NCI-H2227 (cell line): ENCODE results near the gene RABL3.
"Not testable (repeated sequence)": the region's sequence is repeated elsewhere in the genome, so short reads cannot be mapped to it uniquely, and the experiment has no call there.

Experiments used
- DNase-seq: peaks from one replicate; lab custom pipeline; 2025; ENCODE audit not compliant: unreplicated experiment; lab: John Stamatoyannopoulos, UW

RABL3 gene

GRCh38 chr3:120684896-120685295 lies 57.4 kb downstream of the RABL3 start:
- no peak for DNase-seq

DNA sequence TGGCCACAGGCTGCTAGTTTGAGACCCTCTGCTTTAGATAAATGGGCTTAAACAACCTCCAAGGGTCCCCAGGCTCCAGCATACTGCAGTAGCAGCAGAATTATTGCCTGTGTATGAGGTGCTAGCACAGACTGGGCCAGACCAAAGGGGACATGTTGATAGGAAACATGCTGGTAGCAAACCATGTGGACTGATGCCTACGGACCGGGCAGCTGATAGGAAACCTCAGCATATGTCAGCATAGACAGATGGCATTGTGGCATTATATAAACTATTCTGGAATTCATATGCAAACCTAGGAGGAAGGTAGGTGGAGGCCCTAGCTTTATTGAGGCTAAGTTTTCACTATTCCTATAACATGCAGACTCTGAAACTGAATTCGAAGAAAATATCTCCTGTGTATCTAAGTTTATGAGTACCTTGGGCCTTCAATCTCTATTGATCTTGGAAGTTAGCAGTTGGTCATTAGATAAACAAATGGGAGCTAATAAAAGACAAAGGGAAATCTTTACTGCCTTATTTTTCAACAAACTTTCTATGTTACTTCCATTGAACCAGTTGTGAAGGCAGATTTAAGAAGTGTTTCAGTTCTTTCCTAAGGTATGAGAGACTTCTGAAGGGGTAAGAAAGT lies 58.5 kb downstream of the RABL3 start:
- no peak for DNase-seq

DNA sequence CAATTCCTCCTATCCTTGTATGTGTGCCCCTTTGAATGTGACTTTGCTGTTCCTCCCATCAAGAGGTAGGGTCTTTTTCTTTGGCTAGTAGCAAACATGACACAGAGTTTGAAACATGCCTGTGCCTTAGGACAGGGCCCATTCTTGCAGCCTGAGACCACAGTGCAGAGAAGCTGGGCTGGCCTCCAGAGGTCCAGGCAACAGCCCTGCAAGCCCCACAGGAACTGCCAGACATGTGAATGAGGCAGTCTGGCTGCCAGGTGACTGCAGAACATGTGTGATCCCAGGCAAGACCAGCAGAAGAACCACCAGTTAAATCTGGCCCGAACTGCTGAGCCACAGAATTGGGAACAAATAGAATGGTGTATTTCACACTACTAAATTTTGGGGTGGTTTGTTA lies 59.1 kb downstream of the RABL3 start:
- no peak for DNase-seq

DNA sequence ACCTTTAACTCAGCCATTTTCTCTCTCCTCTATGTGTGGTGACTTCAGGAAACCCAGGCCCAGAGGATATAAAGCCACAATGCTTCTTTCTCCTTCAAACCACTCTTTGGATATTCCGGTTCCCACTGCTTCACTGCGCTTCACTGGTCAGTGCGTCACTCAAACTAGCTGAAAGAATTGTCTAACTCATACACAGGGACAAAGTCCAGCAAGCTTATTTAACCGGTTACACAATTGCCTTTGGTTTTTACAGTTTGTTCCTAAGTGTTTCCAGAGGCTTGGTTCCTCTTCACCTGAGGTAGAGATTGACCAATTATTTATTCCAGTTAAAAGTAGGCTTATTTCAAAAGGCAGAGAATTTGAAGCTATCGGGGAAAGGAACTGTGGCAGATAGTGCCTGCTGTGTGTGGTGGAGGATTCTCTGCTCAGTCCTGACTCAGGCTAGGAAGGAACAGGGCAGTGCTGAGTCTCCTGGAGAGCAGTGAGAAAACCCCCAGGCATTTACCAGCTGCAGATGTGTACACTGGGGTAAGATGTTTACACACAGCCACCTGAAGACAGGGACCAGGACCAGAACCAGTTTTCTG lies 60.1 kb downstream of the RABL3 start, which contains the start of gene HGD:
HGD (minus strand) TSS at position 145 of the 587 bp plus-strand sequence; CDS start at position 17, 128 bp downstream.
- DNase-seq: no peak

GRCh38 chr3:120681506-120682038 lies 60.7 kb downstream of the RABL3 start:
- no peak for DNase-seq

DNA sequence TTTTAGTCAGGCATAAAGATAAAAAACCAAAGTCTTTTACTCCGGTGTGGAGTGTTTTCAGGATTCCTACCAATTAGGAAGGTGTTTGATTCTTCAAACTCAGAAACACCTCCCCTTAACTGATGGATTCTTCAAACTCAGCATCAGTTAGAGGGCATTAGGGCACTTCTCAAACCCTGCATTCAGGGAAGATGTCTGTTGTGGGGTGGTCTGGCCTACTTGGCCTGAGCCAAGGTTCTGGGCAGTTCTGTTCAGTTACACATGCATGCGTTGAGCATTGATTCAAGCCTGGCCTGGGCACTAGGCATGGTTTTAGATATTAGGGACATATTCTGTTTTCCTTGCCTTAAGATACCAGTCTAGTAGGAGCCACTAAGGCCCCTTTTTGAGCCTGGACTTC lies 61.3 kb downstream of the RABL3 start:
- no peak for DNase-seq

- DNase-seq: no peak
Observed at GRCh38 chr3:120680193-120680894, 62.0 kb downstream of the RABL3 start.

DNA sequence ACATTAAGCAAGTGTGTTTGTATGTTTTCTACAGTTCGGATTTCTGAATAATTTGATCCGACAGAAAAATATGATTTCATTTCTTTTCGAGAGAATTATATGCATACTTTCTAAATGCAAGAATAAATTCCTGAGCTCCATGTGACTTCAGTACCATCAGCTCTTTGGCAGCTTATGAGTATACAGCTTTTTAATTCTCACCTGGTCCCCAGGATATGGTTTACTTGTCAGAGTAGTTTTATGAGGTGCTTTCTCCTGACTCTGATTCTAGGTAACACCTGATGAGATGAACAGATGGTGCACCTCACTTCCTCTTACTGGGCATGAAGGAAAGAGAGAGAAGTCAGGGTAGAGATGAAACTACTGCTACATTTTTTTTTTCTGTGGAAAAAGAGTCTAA lies 63.3 kb downstream of the RABL3 start:
- no peak for DNase-seq

GRCh38 chr3:120678331-120678947 lies 63.9 kb downstream of the RABL3 start:
- peak; percentile 26 for DNase-seq

DNA sequence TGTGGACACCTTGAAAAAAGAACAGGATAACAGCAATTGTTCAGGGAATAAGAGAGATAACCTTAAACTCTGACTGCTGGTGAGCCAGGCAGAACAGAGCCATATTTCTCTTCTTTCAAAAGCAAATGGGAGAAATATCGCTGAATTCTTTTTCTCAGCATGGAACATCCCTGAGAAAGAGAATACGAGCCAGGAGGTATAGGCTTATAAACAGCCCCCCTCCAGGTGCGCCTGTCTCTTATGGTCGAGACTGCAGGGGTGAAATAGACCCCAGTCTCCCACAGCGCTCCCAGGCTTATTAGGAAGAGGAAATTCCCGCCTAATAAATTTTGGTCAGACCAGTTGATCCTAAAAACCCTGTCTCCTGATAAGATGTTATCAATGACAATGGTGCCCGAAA lies 65.1 kb downstream of the RABL3 start:
- DNase-seq: not testable (repeated sequence)

DNA sequence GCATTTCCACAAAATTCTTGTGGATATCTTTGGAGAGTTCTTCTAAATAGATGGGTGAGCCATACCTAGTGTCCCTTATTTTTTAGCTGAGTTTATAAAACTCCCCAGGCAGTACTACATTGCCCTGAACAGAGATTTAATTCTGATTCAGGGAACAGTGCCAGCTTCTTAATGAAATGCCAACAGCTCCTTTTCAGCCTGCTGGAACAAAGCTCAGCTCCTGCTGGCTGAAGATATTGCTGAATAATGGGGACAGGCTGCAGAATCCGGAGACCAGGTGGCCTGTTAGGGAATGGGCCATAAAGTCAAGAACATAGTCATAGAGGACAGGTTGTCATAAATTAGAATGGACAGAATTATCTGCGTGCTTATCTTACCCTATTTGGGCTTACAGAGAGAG lies 69.2 kb downstream of the RABL3 start:
- no peak for DNase-seq

GRCh38 chr3:120670576-120670975 lies 71.7 kb downstream of the RABL3 start:
- DNase-seq: no peak

GRCh38 chr3:120664926-120665325 lies 77.4 kb downstream of the RABL3 start:
- DNase-seq: no peak

GRCh38 chr3:120661945-120662344 lies 80.4 kb downstream of the RABL3 start:
- DNase-seq: no peak

DNA sequence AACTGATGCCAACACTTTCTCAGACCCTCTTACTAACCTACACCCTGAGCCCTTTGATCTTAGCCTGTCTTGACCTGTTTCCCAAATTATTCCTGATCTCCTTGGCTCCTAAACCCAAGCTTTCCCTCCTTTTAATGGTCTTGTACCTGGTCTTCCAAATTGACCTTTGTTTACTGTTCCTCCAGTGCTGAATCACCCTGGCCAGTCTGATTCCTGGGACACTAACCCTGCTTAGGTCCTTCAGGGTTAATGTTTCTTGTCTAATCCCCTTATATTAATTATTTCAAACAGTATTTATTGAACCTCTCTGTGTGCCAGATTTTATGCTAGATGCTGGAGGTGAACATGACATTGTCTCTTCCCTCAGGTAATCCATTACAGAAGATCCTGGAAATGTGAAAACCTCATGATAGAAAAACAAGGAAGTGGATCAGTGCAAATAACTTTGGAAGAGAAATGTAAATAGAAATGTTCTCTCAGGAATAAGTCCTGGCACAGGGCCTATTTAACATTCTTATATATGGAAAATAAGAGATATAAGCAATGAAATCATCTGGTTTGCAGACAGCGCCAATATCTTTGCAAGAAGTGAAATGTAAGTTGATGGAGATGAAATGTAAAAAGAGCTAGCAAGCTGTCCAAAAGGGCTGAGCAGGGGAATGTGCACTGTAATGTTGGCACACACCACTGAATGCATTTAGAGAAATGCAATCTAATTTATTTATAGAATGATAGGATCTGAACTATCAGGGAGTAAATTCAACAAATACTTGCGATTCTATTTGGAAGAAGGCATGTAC lies 81.0 kb downstream of the RABL3 start:
- no peak for DNase-seq

GRCh38 chr3:120659834-120660233 lies 82.5 kb downstream of the RABL3 start:
- DNase-seq: no peak

GRCh38 chr3:120659285-120659684 lies 83.0 kb downstream of the RABL3 start:
- DNase-seq: no peak

DNA sequence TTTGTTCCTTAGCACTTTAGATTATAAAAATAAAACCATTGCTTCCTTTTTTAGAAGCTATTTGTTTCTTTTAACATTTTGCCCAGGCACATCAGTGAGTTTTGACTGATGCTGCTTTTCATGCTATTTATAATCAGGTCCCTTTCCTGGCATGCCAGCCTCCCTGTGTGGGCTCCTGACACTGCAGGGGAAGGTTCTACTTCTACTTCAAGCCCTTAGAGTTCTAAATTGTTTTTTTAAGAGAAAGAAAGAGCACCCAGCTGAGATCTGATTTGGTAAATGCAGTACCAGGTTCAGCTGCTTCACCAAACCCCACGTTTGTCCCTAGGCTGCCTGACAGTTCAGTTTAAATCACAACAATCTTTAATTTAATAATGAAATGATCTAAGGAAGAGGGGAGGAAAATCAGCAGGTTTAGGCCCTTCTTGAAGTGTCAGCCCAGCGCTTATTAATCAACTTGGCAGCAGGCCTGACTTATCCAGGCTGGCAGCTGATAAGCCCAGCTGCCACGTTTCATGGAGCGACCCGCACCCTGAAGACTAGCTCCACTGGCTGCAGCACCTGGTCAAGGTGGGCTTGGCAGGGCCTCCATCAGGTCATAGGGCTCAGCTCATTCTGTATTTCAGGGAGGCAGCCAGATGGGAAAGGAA lies 89.3 kb downstream of the RABL3 start:
- no peak for DNase-seq

DNA sequence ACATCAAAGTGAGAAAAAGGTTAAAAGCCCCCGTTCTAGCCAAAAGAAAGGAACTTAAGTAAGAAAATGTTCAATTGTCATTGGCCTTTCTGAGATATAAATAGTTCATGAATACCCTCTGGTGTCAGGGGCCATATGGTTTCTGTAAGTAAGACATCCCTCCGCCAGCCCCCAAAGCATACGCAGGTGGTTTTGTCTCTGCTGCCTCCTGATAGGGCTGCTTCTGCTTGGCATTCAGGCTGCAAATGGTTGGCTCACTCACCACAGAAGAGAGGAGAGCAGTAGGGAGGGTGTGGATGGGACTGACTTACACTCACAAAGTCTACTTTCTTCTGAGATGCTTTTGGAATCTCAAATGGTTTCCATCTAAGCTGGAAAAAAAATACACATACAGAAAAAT lies 90.0 kb downstream of the RABL3 start:
- DNase-seq: peak; percentile 36

DNA sequence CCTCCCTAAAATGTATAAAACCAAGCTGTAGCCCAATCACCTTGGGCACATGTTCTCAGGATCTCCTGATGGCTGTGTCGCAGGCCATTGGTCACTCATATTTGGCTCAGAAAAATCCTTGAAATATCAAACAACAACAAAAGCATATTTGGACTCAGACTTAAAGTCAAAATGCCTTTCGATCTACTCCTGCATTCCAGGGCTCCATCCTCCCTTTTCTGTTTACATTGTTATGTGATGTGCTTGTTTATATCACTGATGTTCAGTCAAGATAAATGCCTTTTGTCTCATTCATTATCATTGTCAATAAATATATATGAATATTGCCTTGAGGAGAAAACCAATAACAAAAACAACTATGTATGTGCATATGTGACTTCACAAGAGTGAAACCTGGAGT lies 92.0 kb downstream of the RABL3 start:
- DNase-seq: no peak
